PFSK-1 (cell line): ENCODE data around the gene ACP5.

Experiments used
- FOXP2 ChIP-seq: optimal IDR thresholded peaks from 2 replicates; pipeline ENCODE3; 2011; ENCODE audit warnings: borderline replicate concordance, control low read depth, inconsistent platforms; ENCODE audit not compliant: insufficient read depth; ENCODE audit errors: extremely low read length, extremely low read depth
- POLR2AphosphoS5 ChIP-seq: IDR thresholded peaks from 2 replicates; pipeline ENCODE4 v1.6.1; 2012; ENCODE audit warnings: low read depth, mild to moderate bottlenecking, control low read depth, low read length, moderate library complexity
- REST ChIP-seq, 2 experiments: IDR thresholded peaks; 2 replicates each; pipeline versions ENCODE4 v1.6.1 to v1.8.0; 2011 to 2012; ENCODE audit warnings: low read depth in 2 of 2, low read length in 2 of 2, control low read depth in 1 of 2, inconsistent platforms in 1 of 2, mild to moderate bottlenecking in 1 of 2, moderate library complexity in 1 of 2; ENCODE audit not compliant: insufficient read depth in 1 of 2
- SIN3A ChIP-seq: IDR thresholded peaks from 2 replicates; pipeline ENCODE4 v1.6.1; 2012; ENCODE audit warnings: mild to moderate bottlenecking, low read length, moderate library complexity, borderline replicate concordance; ENCODE audit not compliant: insufficient read depth
- TAF1 ChIP-seq: IDR thresholded peaks from 2 replicates; pipeline ENCODE4 v1.6.1; 2012; ENCODE audit warnings: low read length, control low read depth, borderline replicate concordance; ENCODE audit not compliant: insufficient read depth

The ACP5 gene

DNA sequence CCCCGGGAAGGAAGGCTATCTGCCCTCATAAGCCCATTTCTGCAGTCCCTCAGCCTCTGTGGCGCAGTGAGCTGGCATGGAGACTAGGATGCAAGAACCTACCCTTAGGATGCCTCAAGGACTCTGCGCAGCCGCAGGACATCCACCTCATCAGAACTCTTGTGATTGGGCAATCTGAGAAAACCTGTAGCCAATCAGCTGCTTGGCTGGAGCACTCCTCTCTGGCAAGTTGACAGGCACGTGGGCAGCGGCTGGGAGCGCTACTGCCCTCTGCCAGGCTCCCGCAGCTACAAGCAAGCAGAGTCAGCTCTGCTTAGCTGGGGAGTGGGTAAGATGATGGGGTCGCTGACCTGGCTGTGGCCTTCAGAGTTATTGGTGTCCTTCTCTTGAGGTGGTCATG, 47.0 kb downstream of the ACP5 start:
- TF ChIP-seq FOXP2 (no peak), POLR2AphosphoS5 (no peak), SIN3A (no peak), TAF1 (no peak), REST (IDR thresholded peaks at IDR 0.05; ENCODE audit: insufficient read depth in 1 of 2, low read depth in 2 of 2, low read length in 2 of 2) (no peak)

- peak; percentile 36; the same call in 1 of the 2 replicates for TF ChIP-seq TAF1
- no peak for TF ChIP-seq FOXP2
- TF ChIP-seq POLR2AphosphoS5, result no peak
- TF ChIP-seq REST (IDR thresholded peaks at IDR 0.05; ENCODE audit: insufficient read depth in 1 of 2, low read depth in 2 of 2, low read length in 2 of 2), result peak; percentile 85 to 97
- peak; percentile 99 for TF ChIP-seq SIN3A
Measured at GRCh38 chr19:11528551-11529341, 48.7 kb downstream of the ACP5 start, which contains the start of gene ECSIT. Gene ECSIT (minus strand): TSS chr19:11529134. CDS start chr19:11519170, 9,964 bp downstream.
